Measurements from ENCODE around the gene AUTS2. TPM values are rescaled to one million over a fixed set of nuclear protein-coding genes. Genes with fewer than 3 reads are reported as not detected.

The AUTS2 gene
- total RNA-seq, 1 donor from 2014 or later: 125 TPM

DNA sequence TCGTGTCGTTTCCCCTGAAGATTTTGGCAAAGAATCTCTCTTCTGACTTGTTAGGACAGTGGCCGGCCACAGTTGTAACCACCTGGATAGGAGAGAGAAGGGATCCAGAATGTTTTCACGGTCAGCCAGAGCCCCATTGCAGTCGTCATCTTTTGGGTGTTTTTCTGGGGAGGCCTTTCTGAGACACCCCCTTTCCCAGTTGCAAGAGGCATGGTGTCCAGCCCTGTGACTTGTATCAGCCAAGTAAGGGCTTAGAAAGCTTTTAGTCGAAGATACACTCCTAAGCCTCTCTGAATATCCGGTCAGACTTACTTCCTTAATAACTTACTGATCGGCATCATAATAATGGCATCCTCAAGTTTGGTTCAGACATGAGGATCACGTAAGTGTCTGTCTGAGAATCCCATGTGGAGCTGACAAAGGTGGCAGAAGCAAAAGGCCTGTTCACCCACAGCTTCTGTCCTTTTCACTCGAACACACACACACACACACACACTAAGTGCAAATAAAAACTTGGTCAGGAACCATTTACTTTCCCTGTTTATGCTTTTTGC is 1098.0 kb downstream of the AUTS2 start:
- Mint-ChIP-seq H3K4me3 (ENCODE audit: low read depth) (peak overlapping the region; percentile 91), H3K27ac (peak overlapping the region; percentile 92), H3K36me3 (ENCODE audit: insufficient read depth) (peaks cover 3% of the 10 kb centered on the region), H3K4me1 (ENCODE audit: low read depth) (peaks cover 21% of the 10 kb centered on the region), H3K9me3 (ENCODE audit: low read depth) (no peaks in the 10 kb centered on the region), H3K27me3 (peaks cover 35% of the 10 kb centered on the region)
- DNase-seq (ENCODE audit: low spot score, unreplicated experiment): no peak
- TF ChIP-seq, protein P1, sequence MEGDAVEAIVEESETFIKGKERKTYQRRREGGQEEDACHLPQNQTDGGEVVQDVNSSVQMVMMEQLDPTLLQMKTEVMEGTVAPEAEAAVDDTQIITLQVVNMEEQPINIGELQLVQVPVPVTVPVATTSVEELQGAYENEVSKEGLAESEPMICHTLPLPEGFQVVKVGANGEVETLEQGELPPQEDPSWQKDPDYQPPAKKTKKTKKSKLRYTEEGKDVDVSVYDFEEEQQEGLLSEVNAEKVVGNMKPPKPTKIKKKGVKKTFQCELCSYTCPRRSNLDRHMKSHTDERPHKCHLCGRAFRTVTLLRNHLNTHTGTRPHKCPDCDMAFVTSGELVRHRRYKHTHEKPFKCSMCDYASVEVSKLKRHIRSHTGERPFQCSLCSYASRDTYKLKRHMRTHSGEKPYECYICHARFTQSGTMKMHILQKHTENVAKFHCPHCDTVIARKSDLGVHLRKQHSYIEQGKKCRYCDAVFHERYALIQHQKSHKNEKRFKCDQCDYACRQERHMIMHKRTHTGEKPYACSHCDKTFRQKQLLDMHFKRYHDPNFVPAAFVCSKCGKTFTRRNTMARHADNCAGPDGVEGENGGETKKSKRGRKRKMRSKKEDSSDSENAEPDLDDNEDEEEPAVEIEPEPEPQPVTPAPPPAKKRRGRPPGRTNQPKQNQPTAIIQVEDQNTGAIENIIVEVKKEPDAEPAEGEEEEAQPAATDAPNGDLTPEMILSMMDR (IDR thresholded peaks at IDR 0.05; ENCODE audit: unreplicated experiment): no peak

DNA sequence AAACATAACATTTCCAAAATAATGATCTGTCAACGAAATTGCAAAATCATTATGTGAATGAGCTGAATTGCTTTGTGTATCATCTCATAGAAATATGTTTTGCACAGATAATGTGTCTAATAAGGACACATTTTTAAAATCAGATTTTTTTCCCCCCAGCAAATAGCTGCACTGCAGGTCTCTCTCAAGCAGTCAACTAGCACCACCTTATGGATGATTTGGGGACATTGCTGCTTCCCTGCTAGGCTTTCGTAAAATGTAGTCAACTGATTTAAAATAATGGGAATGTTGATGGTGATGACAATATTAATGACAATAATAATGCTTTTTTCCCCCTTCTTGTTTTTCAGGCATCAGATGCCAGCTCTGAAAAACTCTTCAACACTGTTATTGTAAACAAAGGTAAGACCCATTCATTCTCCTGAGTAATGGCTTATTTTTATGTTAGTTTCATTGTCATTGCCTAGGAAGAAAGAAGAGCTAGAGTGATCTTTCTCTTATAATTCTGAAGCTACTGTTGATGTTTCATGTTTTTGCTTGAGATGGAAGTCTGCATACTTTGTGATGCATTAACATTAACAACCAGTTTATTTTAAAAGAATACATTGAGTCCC is 1100.1 kb downstream of the AUTS2 start:
- no peak overlapping the region for H3K4me3 Mint-ChIP-seq (ENCODE audit: low read depth)
- no peaks in the 10 kb centered on the region for H3K9me3 Mint-ChIP-seq (ENCODE audit: low read depth)
- H3K36me3 Mint-ChIP-seq (ENCODE audit: insufficient read depth): peaks cover 11% of the 10 kb centered on the region
- TF ChIP-seq, protein P1 (IDR thresholded peaks at IDR 0.05; ENCODE audit: unreplicated experiment): peak; percentile 90
- no peak overlapping the region for H3K27ac Mint-ChIP-seq
- peaks cover 21% of the 10 kb centered on the region for H3K27me3 Mint-ChIP-seq
- DNase-seq (ENCODE audit: low spot score, unreplicated experiment): no peak
- peaks cover 19% of the 10 kb centered on the region for H3K4me1 Mint-ChIP-seq (ENCODE audit: low read depth)

DNA sequence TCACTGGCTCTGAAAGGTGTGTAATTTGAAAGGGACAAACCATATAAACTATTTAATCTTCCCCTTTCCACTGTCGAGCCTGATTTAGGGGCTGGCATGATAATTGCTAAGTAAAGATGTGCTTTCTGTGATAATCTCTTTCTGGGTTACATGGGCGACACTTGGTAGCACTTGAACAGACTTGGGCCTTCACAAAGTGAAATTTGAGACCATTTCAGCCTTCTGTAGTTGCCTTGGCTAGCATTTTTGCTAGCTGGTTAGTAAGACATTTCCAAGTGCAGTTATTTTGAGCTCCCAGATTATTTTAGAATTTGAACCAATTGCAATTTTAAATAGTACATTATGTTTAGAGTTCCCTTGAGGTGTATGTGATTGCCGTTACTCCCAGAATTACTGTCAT is 1101.0 kb downstream of the AUTS2 start:
- peaks cover 30% of the 10 kb centered on the region for H3K27me3 Mint-ChIP-seq
- H3K4me1 Mint-ChIP-seq (ENCODE audit: low read depth): peaks cover 25% of the 10 kb centered on the region
- H3K36me3 Mint-ChIP-seq (ENCODE audit: insufficient read depth): peaks cover 15% of the 10 kb centered on the region
- DNase-seq (ENCODE audit: low spot score, unreplicated experiment): no peak
- no peaks in the 10 kb centered on the region for H3K9me3 Mint-ChIP-seq (ENCODE audit: low read depth)
- H3K4me3 Mint-ChIP-seq (ENCODE audit: low read depth): no peak overlapping the region
- H3K27ac Mint-ChIP-seq: no peak overlapping the region
- TF ChIP-seq, protein P1 (IDR thresholded peaks at IDR 0.05; ENCODE audit: unreplicated experiment): no peak

DNA sequence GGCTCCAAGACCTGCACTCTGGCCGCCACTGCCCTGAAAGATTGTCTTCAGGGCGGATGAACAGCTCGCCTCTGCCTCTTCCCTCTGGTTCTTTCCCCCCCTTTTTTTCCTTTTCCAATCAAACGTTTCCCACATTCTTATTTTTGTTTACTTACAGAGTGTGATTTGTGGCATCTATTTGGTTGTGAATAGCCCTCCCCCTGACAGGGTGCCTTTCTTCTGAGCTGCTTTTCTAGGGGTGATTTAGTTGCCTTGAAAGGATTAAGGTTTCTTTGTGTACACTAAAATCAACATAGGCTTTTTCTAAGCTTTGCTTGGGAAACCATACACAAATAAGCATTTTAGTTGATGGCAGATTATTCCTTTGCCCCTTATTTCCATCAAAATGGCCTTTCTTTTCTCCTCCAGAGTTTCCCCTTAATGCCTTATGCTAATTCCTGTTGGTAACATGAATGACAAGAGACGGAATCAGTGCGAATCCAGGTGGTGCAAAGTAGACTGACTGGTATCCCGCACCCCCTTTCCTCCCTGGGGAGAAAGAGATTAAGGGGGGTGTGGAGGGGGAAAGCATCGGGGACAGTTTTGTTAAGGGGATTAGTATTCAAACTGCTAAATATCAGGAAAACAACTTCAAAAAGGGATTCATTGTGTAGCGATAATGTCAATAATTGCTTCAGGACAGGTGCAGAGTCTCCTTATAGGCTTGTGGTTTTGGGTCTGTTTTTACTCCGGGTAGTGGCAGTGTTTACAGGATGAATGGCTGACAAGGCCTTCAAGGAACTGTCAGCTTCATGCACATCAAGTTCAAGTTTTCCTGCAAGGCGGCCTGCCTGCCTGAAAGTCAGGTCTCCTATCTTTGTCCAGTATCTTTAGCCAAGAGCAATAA is 1102.0 kb downstream of the AUTS2 start:
- H3K9me3 Mint-ChIP-seq (ENCODE audit: low read depth): no peaks in the 10 kb centered on the region
- no peak for DNase-seq (ENCODE audit: low spot score, unreplicated experiment)
- H3K36me3 Mint-ChIP-seq (ENCODE audit: insufficient read depth): peaks cover 15% of the 10 kb centered on the region
- H3K27me3 Mint-ChIP-seq: peaks cover 35% of the 10 kb centered on the region
- TF ChIP-seq, protein P1 (IDR thresholded peaks at IDR 0.05; ENCODE audit: unreplicated experiment): no peak
- H3K4me3 Mint-ChIP-seq (ENCODE audit: low read depth): no peak overlapping the region
- no peak overlapping the region for H3K27ac Mint-ChIP-seq
- peaks cover 35% of the 10 kb centered on the region for H3K4me1 Mint-ChIP-seq (ENCODE audit: low read depth)

DNA sequence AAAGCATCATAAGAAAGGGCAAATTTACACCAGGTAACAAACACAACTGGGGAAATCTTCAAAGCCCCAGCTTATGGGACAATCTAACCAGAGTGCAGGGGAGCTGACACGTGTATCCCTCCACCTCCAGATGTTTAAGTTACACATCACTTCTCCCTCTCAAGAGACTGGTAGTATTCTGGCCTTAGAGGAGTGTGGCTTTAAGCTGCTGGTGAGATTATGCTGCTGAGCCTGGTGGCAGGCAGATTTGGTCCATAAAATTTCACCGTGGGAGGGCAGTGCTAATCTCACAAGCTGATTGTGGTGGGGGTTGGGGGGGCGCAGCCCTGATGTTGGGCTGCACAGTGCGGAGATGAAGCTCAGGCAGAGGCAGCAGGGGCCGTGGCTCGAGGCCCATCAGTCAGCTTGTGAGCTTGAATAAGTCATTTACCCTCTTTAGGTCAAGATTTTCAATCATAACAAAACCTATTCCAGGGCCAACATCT is 1102.7 kb downstream of the AUTS2 start:
- Mint-ChIP-seq H3K27ac (no peak overlapping the region), H3K4me3 (ENCODE audit: low read depth) (no peak overlapping the region), H3K9me3 (ENCODE audit: low read depth) (no peaks in the 10 kb centered on the region), H3K36me3 (ENCODE audit: insufficient read depth) (peaks cover 16% of the 10 kb centered on the region), H3K27me3 (peaks cover 41% of the 10 kb centered on the region), H3K4me1 (ENCODE audit: low read depth) (peaks cover 33% of the 10 kb centered on the region)
- DNase-seq (ENCODE audit: low spot score, unreplicated experiment): no peak
- TF ChIP-seq, protein P1 (IDR thresholded peaks at IDR 0.05; ENCODE audit: unreplicated experiment): no peak
